ENCODE results near the gene SLF2.

- TF ChIP-seq CTCF (IDR thresholded peaks at IDR 0.05) = no peak
- TF ChIP-seq POLR2A (IDR thresholded peaks at IDR 0.05) = no peak
These were observed 35.3 kb upstream of the SLF2 start for GRCh38 chr10:100877461-100877850.
